H1 (cell line): ENCODE results near the gene DBP. TPM values are rescaled to one million over a fixed set of nuclear protein-coding genes. Genes with fewer than 3 reads are reported as not detected.

ENCODE experiments used
- RFX5 ChIP-seq: IDR thresholded peaks from 2 replicates; pipeline ENCODE4 v1.6.1; 2011; ENCODE audit warnings: low read depth, low read length, improper control_type of control experiment, borderline replicate concordance
- polyA plus RNA-seq, 7 experiments: library from polyadenylated mRNA; depleted of rRNA in 3 of 7; stranded (reverse) in 5 of 7; unstranded in 2 of 7; fragments of >200 nt in 5 of 7; fragments of 200-250 nt in 2 of 7; gene quantifications; 1 replicate in 5 of 7; 2 replicates in 1 of 7; 4 replicates in 1 of 7; pipeline versions ENCODE4 v1.2.1 to v1.2.3, GENCODE V29; 2011 to 2013; ENCODE audit warnings: missing spikeins in 2 of 7, mixed read lengths in 2 of 7
- total RNA-seq: library from RNA; stranded (reverse); fragmentation: NEBNext Ultra II Directional; extraction: Animal tissue kit (Norgen Biotek cat#: 25700); gene quantifications from 2 replicates; pipeline ENCODE4 v1.2.1, GENCODE V29; 2021

The DBP gene
- total and polyA plus RNA-seq, 2 of the 8 experiments (the other 6 are each of a cell fraction or from before 2014, with no cell fraction given), result 7.5 to 8.3 TPM

DNA sequence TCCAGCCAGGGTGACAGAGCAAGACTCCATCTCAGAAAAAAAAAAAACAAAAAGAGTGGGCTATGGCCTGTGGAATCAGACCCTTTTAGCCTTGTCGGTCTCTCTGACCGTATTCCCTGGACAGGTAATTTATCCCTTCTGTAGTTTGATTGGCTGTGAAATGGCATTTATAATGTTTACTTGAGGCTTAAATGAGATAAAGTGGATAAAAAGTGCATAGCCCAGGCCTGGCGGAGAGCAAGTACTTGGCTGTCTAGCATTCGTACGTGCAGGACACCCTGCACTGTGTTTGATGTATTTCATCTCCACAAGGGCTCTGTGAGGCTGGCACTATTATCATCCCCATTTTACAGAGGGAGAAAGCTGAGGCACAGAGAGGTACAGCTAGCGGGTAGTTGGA, 28.6 kb upstream of the DBP start (continued):
- no peak for TF ChIP-seq RFX5
- TF ChIP-seq, all 59 proteins: peak for 0
